HPDE6-E6E7 (cell line): ENCODE measurements around the gene POLR3K.

Experiments used
- DNase-seq: peaks from one replicate; pipeline ENCODE4 v3.0.0; 2011; ENCODE audit warnings: missing footprints; ENCODE audit errors: extremely low spot score

Gene POLR3K

GRCh38 chr16:53346-54236 lies at the start of gene POLR3K, which contains the start of gene SNRNP25:
TSS of gene POLR3K (minus strand) at chr16:53608. CDS start at chr16:53586, 22 bp downstream.
TSS of gene SNRNP25 (plus strand) at chr16:53828. CDS start at chr16:54017, 189 bp downstream.
- peak; percentile 98 for DNase-seq

- no peak for DNase-seq
These were observed 48.9 kb upstream of the POLR3K start for GRCh38 chr16:102060-102855.

- no peak for DNase-seq
These were observed 48.2 kb upstream of the POLR3K start for GRCh38 chr16:101586-101985.

- no peak for DNase-seq
These were observed 47.6 kb upstream of the POLR3K start for GRCh38 chr16:100989-101388.

GRCh38 chr16:97822-98221 lies 44.4 kb upstream of the POLR3K start:
- DNase-seq = peak; percentile 25

- DNase-seq = peak; percentile 93
These were observed 43.5 kb upstream of the POLR3K start for GRCh38 chr16:96935-97381.

GRCh38 chr16:94918-95265 lies 41.5 kb upstream of the POLR3K start:
- DNase-seq = no peak

GRCh38 chr16:92431-93339 lies 39.3 kb upstream of the POLR3K start:
- no peak for DNase-seq

- DNase-seq = no peak
These were observed 38.1 kb upstream of the POLR3K start for GRCh38 chr16:91484-91883.

GRCh38 chr16:89391-90302 lies 36.2 kb upstream of the POLR3K start:
- DNase-seq = no peak

GRCh38 chr16:88613-89012 lies 35.2 kb upstream of the POLR3K start:
- no peak for DNase-seq

GRCh38 chr16:86483-86952 lies 33.1 kb upstream of the POLR3K start:
- no peak for DNase-seq

- no peak for DNase-seq
These were observed 32.5 kb upstream of the POLR3K start for GRCh38 chr16:85865-86264.

GRCh38 chr16:85407-85782 lies 32.0 kb upstream of the POLR3K start:
- DNase-seq = no peak

- DNase-seq = peak; percentile 64
These were observed 31.5 kb upstream of the POLR3K start for GRCh38 chr16:84718-85406.

GRCh38 chr16:83781-84615 lies 30.6 kb upstream of the POLR3K start:
- DNase-seq = no peak

GRCh38 chr16:83060-83603 lies 29.7 kb upstream of the POLR3K start:
- no peak for DNase-seq

GRCh38 chr16:79151-80054 lies 26.0 kb upstream of the POLR3K start:
- no peak for DNase-seq
